Measurements from ENCODE around the gene SOCS6. TPM values are rescaled to one million over a fixed set of nuclear protein-coding genes. Genes with fewer than 3 reads are reported as not detected.

SOCS6 gene
- total and polyA plus RNA-seq, 2 experiments from 2014 or later = 4.4 to 13.3 TPM

GRCh38 chr18:70258243-70258642 is 30.6 kb upstream of the SOCS6 start:
- H2AFZ ChIP-seq = no peak overlapping the region
- no peaks in the 10 kb centered on the region for H3K4me1 Mint-ChIP-seq

More at GRCh38 chr18:70258243-70258642, 30.6 kb upstream of the SOCS6 start:
- no peak overlapping the region for H3K27ac Mint-ChIP-seq
- H3K27ac ChIP-seq (ENCODE audit: low read depth) = no peak overlapping the region
- no peaks in the 10 kb centered on the region for H4K20me1 ChIP-seq (replicated peaks; ENCODE audit: insufficient read depth)
- H3K4me1 ChIP-seq (ENCODE audit: insufficient read depth) = no peaks in the 10 kb centered on the region
- no peak overlapping the region for H3K4me3 Mint-ChIP-seq
- peaks cover 5% of the 10 kb centered on the region for H3K27me3 Mint-ChIP-seq (ENCODE audit: insufficient read depth, low read depth, poor library complexity)
- no peak overlapping the region for H3K4me3 ChIP-seq
- DNase-seq (ENCODE audit: low spot score) (no peak), ATAC-seq (no peak)
- no peaks in the 10 kb centered on the region for H3K79me2 ChIP-seq (replicated peaks; ENCODE audit: insufficient read depth)
- no peaks in the 10 kb centered on the region for H3F3A ChIP-seq (replicated peaks; ENCODE audit: low read depth)
- H3K36me3 ChIP-seq (ENCODE audit: insufficient read depth) = no peaks in the 10 kb centered on the region
- no peaks in the 10 kb centered on the region for H3K9me2 ChIP-seq (ENCODE audit: insufficient read depth)
- peaks cover 7% of the 10 kb centered on the region for H3K36me3 Mint-ChIP-seq (ENCODE audit: low read depth)
- H3K4me2 ChIP-seq = no peak overlapping the region
- H3K9me3 Mint-ChIP-seq = peaks cover 9% of the 10 kb centered on the region; the same call in 2 of the 3 replicates
- no peak for TF ChIP-seq EZH2phosphoT487 (IDR thresholded peaks at IDR 0.05; ENCODE audit: unreplicated experiment)
- TF ChIP-seq ZNF114 (CRISPR knock-in tag; IDR thresholded peaks at IDR 0.05) = no peak
- TF ChIP-seq POLR2AphosphoS5 (IDR thresholded peaks at IDR 0.05; ENCODE audit: low read depth) = no peak
- TF ChIP-seq JUNB (IDR thresholded peaks at IDR 0.05; ENCODE audit: unreplicated experiment) = no peak
- TF ChIP-seq ETS1 (IDR thresholded peaks at IDR 0.05) = no peak
- no peak for TF ChIP-seq CREB1 (CRISPR knock-in tag; IDR thresholded peaks at IDR 0.05; ENCODE audit: low read depth)
- TF ChIP-seq STAT1 (IDR thresholded peaks at IDR 0.05; ENCODE audit: unreplicated experiment) = no peak
- TF ChIP-seq ZNF462 (CRISPR knock-in tag; IDR thresholded peaks at IDR 0.05) = no peak
- no peak for TF ChIP-seq ZNF331 (CRISPR knock-in tag; IDR thresholded peaks at IDR 0.05; ENCODE audit: low read depth)
- no peak for TF ChIP-seq NANOG (IDR thresholded peaks at IDR 0.05; ENCODE audit: borderline replicate concordance)
- no peaks in the 10 kb centered on the region for H3K27me3 ChIP-seq (ENCODE audit: insufficient read depth)

All from GM23338 (cell line).